Stomach (tissue), 9 donors: ENCODE measurements around the gene PLCB1. TPM values are rescaled to one million over a fixed set of nuclear protein-coding genes. Genes with fewer than 3 reads are reported as not detected.

Source experiments
- DNase-seq, 2 donors: peaks; one replicate each; pipeline versions ENCODE4 v3.0.0 to v3.0.0-alpha.2; 2013 to 2019
- H3K27ac ChIP-seq, 5 donors: fragments of 200-600 bp in 4 of 5; sonication (generic) in 4 of 5; one replicate each; pipeline ENCODE4 v1.5.1; 2013 to 2019; ENCODE audit warnings: mild to moderate bottlenecking in 1 of 5, moderate library complexity in 1 of 5
- H3K27me3 ChIP-seq, 3 donors: fragments of 200-600 bp; sonication (generic); one replicate each; pipeline ENCODE4 v1.5.1; 2017 to 2019; ENCODE audit warnings: mixed run types in 1 of 3
- H3K36me3 ChIP-seq, 4 donors: fragments of 200-600 bp; sonication (generic); 1 replicate in 3 of 4; 2 replicates in 1 of 4; pipeline ENCODE4 v1.5.1; 2016 to 2019
- H3K4me1 ChIP-seq, 4 donors: fragments of 200-600 bp; sonication (generic); one replicate each; pipeline ENCODE4 v1.5.1; 2016 to 2019
- H3K4me3 ChIP-seq, 4 donors: fragments of 200-600 bp; sonication (generic) in 3 of 4; one replicate each; pipeline ENCODE4 v1.5.1; 2016 to 2019; ENCODE audit warnings: mild to moderate bottlenecking in 1 of 4
- H3K9me3 ChIP-seq, 4 donors: fragments of 200-600 bp; sonication (generic); one replicate each; pipeline ENCODE4 v1.5.1; 2016 to 2019
- CTCF ChIP-seq, 7 experiments: fragments of 450-650 bp in 4 of 7; fragments of 200-600 bp in 3 of 7; sonication (generic) in 3 of 7; IDR thresholded peaks; one replicate each; pipeline ENCODE4 v1.5.1; 2016 to 2019; ENCODE audit warnings: antibody characterized with exemption in 7 of 7, control low read depth in 2 of 7, mild to moderate bottlenecking in 1 of 7
- EP300 ChIP-seq: sonication (generic); formaldehyde crosslinking; IDR thresholded peaks from one replicate; pipeline ENCODE4 v1.6.1; 2017; ENCODE audit warnings: antibody characterized with exemption
- POLR2A ChIP-seq, 4 donors: fragments of 450-650 bp; IDR thresholded peaks; one replicate each; pipeline ENCODE4 v1.6.1; 2016; ENCODE audit warnings: antibody characterized with exemption in 4 of 4, control low read depth in 2 of 4, mild to moderate bottlenecking in 1 of 4, moderate library complexity in 1 of 4
- POLR2AphosphoS5 ChIP-seq, 3 donors: sonication (generic); formaldehyde crosslinking; IDR thresholded peaks; one replicate each; pipeline ENCODE4 v1.6.1; 2016; ENCODE audit warnings: antibody characterized with exemption in 3 of 3
- WGBS, 5 donors: extraction: QIAGEN DNeasy Blood & Tissue Kit in 3 of 5; methylation state at CpG; one replicate each; pipeline versions ENCODE4 v1.1.5 to v1.1.7; 2013 to 2018; 5-methylcytosine and 5-hydroxymethylcytosine counted together
- intact Hi-C: fragments of 100-400 bp; cut with DNase I; formaldehyde crosslinking; loops from one replicate; pipeline ENCODE4 v1.15.1; 2023; ENCODE audit warnings: low total_unique reads
- polyA plus RNA-seq, 3 donors: library from polyadenylated mRNA; stranded (reverse); fragments of 200-250 nt; gene quantifications; one replicate each; pipeline ENCODE4 v1.2.3, GENCODE V29; 2013
- total RNA-seq, 5 donors: library from RNA; depleted of rRNA; stranded (reverse); fragments of >200 nt; gene quantifications; one replicate each; pipeline versions ENCODE4 v1.1.0 to v1.2.3, GENCODE V29; 2014 to 2016
- donor health status: healthy with polysubstance abuse.
- donor health status: Bipolar disorder and iron deficiency.
- donor health status: healthy.

The PLCB1 gene
- total and polyA plus RNA-seq, 8 donors, result 4.1 to 66.5 (median 11.7) TPM

- Histone ChIP-seq H3K27me3 (no peaks in the 10 kb centered on the region), H3K27ac (no peak overlapping the region), H3K4me3 (no peak overlapping the region), H3K36me3 (no peaks in the 10 kb centered on the region), H3K9me3 (no peaks in the 10 kb centered on the region), H3K4me1 (peaks cover 0 to 14% (median 6%) of the 10 kb centered on the region in 4 donors)
- TF ChIP-seq POLR2AphosphoS5 (IDR thresholded peaks at IDR 0.05), result no peak
- no peak for TF ChIP-seq POLR2A (IDR thresholded peaks at IDR 0.05)
- TF ChIP-seq CTCF (IDR thresholded peaks at IDR 0.05), result no peak
- no peak for TF ChIP-seq EP300
- DNase-seq, result no peak
- intact Hi-C loops, result no loop called here
Measured at GRCh38 chr20:8401556-8401955, 269.5 kb downstream of the PLCB1 start.

GRCh38 chr20:8402798-8403197 is 270.7 kb downstream of the PLCB1 start:
- 88 to 100% (median 93%) methylated on average over 1 of the region's 1 CpG for WGBS, 5 donors
- Histone ChIP-seq H3K27me3 (no peaks in the 10 kb centered on the region), H3K27ac (no peak overlapping the region), H3K9me3 (no peaks in the 10 kb centered on the region), H3K4me1 (peaks cover 0 to 14% (median 6%) of the 10 kb centered on the region in 4 donors), H3K4me3 (no peak overlapping the region), H3K36me3 (no peaks in the 10 kb centered on the region)
- no peak for DNase-seq
- intact Hi-C loops, result no loop called here
- TF ChIP-seq CTCF (IDR thresholded peaks at IDR 0.05) (no peak), POLR2A (IDR thresholded peaks at IDR 0.05) (no peak), EP300 (no peak), POLR2AphosphoS5 (IDR thresholded peaks at IDR 0.05) (no peak)

DNA sequence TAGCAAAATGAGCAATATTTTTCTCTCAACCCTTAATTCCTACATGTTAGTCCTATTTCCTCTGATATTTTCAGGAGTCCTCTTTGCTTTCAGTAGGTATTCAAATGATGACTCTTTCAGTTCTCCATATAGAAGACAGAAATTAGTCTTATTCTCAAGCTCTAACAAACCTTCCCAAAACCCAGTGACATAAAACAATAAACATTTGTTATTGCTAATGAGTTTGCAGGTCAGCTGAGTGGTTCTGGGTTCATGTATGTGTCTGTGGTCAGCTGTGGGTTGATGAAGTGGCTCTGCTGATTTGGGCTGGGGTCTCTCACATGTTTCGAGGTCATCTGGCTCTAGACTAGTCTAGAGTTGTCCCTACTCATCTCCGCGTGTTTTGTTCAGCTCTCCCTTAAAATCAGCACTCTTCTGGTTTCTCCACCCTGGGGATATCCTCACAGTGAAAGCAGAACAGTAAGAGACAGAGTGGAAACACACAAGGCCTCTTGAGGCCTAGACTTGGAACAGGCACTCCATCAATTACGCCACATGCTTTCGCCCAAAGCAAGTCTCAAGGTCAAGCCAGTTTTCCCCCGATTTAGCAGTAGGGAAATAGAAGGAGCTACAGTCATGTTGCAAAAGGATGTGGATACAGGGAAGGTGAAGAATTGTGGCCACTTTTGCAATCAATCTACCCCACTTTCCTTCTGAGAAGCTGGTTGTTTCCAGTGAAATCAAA is 273.0 kb downstream of the PLCB1 start:
- WGBS, 5 donors, result 78 to 94% (median 81%) methylated on average over 6 of the region's 6 CpGs
- H3K36me3 ChIP-seq, result no peaks in the 10 kb centered on the region

DNA sequence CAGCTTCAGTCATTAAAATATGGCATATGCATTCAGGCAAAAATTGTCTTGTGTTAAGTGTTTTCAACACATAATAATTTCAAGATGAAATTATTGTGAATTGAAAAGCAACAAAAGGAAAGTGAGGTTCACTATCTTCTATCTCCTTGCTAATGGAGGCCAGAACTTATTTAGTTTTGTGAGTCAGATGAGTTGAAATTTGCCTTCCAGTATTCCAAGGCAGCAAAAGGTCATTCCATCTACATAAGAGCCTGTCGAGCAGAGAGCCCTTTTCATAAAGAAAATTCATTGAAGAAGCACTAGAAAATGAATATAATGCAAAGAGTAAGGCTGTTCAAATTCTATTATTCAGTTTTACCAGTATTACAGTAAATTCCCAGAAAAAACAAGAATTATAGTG is 274.3 kb downstream of the PLCB1 start:
- no peak for TF ChIP-seq EP300
- TF ChIP-seq POLR2A (IDR thresholded peaks at IDR 0.05), result no peak
- TF ChIP-seq POLR2AphosphoS5 (IDR thresholded peaks at IDR 0.05), result no peak
- TF ChIP-seq CTCF (IDR thresholded peaks at IDR 0.05), result no peak
- H3K27ac ChIP-seq, result no peak overlapping the region
- no peak overlapping the region for H3K4me3 ChIP-seq
- WGBS, 5 donors, result 82 to 96% (median 89%) methylated on average over 1 of the region's 1 CpG
- no peak for DNase-seq
- no peaks in the 10 kb centered on the region for H3K9me3 ChIP-seq
- intact Hi-C loops, result no loop called here
- H3K36me3 ChIP-seq, result no peaks in the 10 kb centered on the region
- no peaks in the 10 kb centered on the region for H3K4me1 ChIP-seq
- no peaks in the 10 kb centered on the region for H3K27me3 ChIP-seq

More for the DNA sequence above, 273.0 kb downstream of the PLCB1 start:
- Histone ChIP-seq H3K9me3 (no peaks in the 10 kb centered on the region), H3K27ac (no peak overlapping the region), H3K4me1 (peaks cover 0 to 8% (median 3%) of the 10 kb centered on the region in 4 donors), H3K27me3 (no peaks in the 10 kb centered on the region), H3K4me3 (no peak overlapping the region)
- intact Hi-C loops, result no loop called here
- no peak for TF ChIP-seq POLR2A (IDR thresholded peaks at IDR 0.05)
- DNase-seq, result no peak

DNA sequence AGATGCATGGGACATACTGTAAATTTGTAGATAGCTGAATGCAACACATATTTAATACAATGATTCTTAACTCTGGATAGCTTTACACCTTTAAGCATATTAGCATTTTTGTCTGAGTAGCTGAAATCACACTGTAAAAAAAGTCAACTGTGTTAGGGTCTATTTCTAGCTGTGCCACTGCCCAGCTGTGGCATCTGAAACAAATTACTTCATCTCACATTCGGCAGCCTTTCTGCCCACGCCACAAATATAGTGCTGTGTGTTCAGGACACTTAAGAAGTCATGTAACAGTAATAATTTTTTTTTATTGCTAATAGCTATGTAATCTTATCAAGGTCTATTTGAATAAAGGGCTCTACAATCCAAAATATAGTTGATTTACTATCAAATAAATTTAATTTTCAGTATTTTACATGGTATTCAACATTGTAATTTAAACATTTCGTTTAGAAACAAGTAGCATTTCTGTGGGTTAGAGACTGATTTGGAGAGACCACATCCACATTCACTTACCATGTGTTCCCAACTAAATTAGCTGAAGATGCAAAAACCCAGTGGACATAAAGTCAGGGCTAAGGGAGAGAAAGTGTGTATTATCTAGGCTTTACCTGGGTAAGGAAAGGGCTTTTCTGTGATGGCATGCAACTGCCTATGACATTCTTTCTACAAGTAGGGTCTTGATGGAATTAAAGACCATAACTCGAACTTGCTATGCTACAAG is 276.7 kb downstream of the PLCB1 start:
- Histone ChIP-seq H3K27ac (no peak overlapping the region), H3K4me3 (no peak overlapping the region), H3K9me3 (no peaks in the 10 kb centered on the region), H3K27me3 (no peaks in the 10 kb centered on the region), H3K4me1 (no peaks in the 10 kb centered on the region), H3K36me3 (no peaks in the 10 kb centered on the region)
- TF ChIP-seq EP300, result no peak
- TF ChIP-seq POLR2A (IDR thresholded peaks at IDR 0.05), result no peak
- no peak for TF ChIP-seq CTCF (IDR thresholded peaks at IDR 0.05)
- TF ChIP-seq POLR2AphosphoS5 (IDR thresholded peaks at IDR 0.05), result no peak
- no peak for DNase-seq
- intact Hi-C loops, result no loop called here
- 75 to 83% (median 78%) methylated on average over 4 of the region's 4 CpGs for WGBS, 5 donors
